CD4-positive, alpha-beta T cell (primary cell): ENCODE measurements around the gene ABCC2. TPM values are rescaled to one million over a fixed set of nuclear protein-coding genes. Genes with fewer than 3 reads are reported as not detected.

Experiments
- ATAC-seq: fragments of 200-7000 bp; cut with Tn5 transposase; one replicate; pipeline ENCODE4 v1.10.0; 2022; ENCODE audit warnings: mild to moderate bottlenecking; ENCODE audit not compliant: poor library complexity
- CTCF ChIA-PET: fragments of 350-600 bp; sonication (Branson Sonifier 250); formaldehyde crosslinking; loops from one replicate; lab custom pipeline; 2021; ENCODE audit warnings: antibody characterized with exemption, inconsistent platforms; lab: Charles Lee
- POLR2A ChIA-PET: fragments of 350-600 bp; sonication (Branson Sonifier 250); formaldehyde crosslinking; loops from one replicate; lab custom pipeline; 2021; ENCODE audit warnings: antibody characterized with exemption, inconsistent platforms; lab: Charles Lee
- DNase-seq, 14 experiments: peaks; one replicate each; pipeline ENCODE4 v3.0.0-alpha.2; 2013 to 2020; ENCODE audit warnings: mixed read lengths in 2 of 14
- H3K27ac ChIP-seq, 2 donors: one replicate each; pipeline versions ENCODE4 v1.5.1 to v1.7.0; 2013; ENCODE audit warnings: low read length in 2 of 2, low read depth in 1 of 2, mild to moderate bottlenecking in 1 of 2
- H3K27me3 ChIP-seq, 2 experiments: 1 replicate in 1 of 2; 2 replicates in 1 of 2; pipeline versions ENCODE4 v1.6.1 to v1.7.0; 2013; ENCODE audit warnings: low read length in 2 of 2, control low read depth in 1 of 2, mild to moderate bottlenecking in 1 of 2, moderate library complexity in 1 of 2; ENCODE audit not compliant: insufficient read depth in 2 of 2, control insufficient read depth in 1 of 2
- H3K36me3 ChIP-seq: one replicate; pipeline ENCODE4 v1.6.1; 2013; ENCODE audit warnings: low read length, control low read depth; ENCODE audit not compliant: insufficient read depth
- H3K4me1 ChIP-seq: one replicate; pipeline ENCODE4 v1.6.1; 2013; ENCODE audit warnings: low read length, control low read depth; ENCODE audit not compliant: insufficient read depth
- H3K4me3 ChIP-seq: one replicate; pipeline ENCODE4 v1.5.1; 2013; ENCODE audit warnings: mild to moderate bottlenecking, low read length, moderate library complexity
- H3K9me3 ChIP-seq, 2 experiments: 1 replicate in 1 of 2; 2 replicates in 1 of 2; pipeline versions ENCODE4 v1.6.1 to v1.7.0; 2013; ENCODE audit warnings: low read length in 2 of 2, mild to moderate bottlenecking in 2 of 2, control low read depth in 1 of 2, moderate library complexity in 1 of 2; ENCODE audit not compliant: control insufficient read depth in 1 of 2, insufficient read depth in 1 of 2
- H3K27ac Mint-ChIP-seq: one replicate; pipeline ENCODE4 v1.8.0; 2020; ENCODE audit warnings: mixed read lengths
- H3K27me3 Mint-ChIP-seq: one replicate; pipeline ENCODE4 v1.8.0; 2021; ENCODE audit warnings: mixed read lengths
- H3K36me3 Mint-ChIP-seq: one replicate; pipeline ENCODE4 v1.8.0; 2021; ENCODE audit warnings: low read depth, mixed read lengths
- H3K4me1 Mint-ChIP-seq: one replicate; pipeline ENCODE4 v1.8.0; 2021; ENCODE audit warnings: low read depth, mixed read lengths
- H3K4me3 Mint-ChIP-seq: one replicate; pipeline ENCODE4 v1.8.0; 2020; ENCODE audit warnings: mild to moderate bottlenecking, mixed read lengths
- H3K9me3 Mint-ChIP-seq: one replicate; pipeline ENCODE4 v1.8.0; 2020; ENCODE audit warnings: mixed read lengths
- intact Hi-C, 2 experiments: fragments of 100-400 bp; cut with DNase I in 1 of 2; cut with micrococcal nuclease in 1 of 2; formaldehyde crosslinking; loops; one replicate each; pipeline versions ENCODE4 v1.15.1 to v1.9.0; 2023 to 2025; cut with DNase I, micrococcal nuclease
- total RNA-seq, 174 experiments: library from RNA in 2 of 174; stranded (reverse) in 2 of 174; gene quantifications; one replicate each; pipeline ENCODE4 v1.2.3 and lab custom pipeline; 2021 to 2026
- TF ChIP-seq, protein P1 (sequence below): fragments of 200-600 bp; IDR thresholded peaks from one replicate; pipeline ENCODE4 v1.8.0; 2022; ENCODE audit warnings: antibody characterized with exemption, mild to moderate bottlenecking

The ABCC2 gene
- total RNA-seq, 2 experiments from 2014 or later = 3.0 to 3.4 TPM

GRCh38 chr10:99855479-99856071, 73.1 kb downstream of the ABCC2 start:
- Histone ChIP-seq H3K4me1 (no peaks in the 10 kb centered on the region), H3K4me3 (no peak overlapping the region), H3K36me3 (no peaks in the 10 kb centered on the region), H3K9me3 (no peaks in the 10 kb centered on the region), H3K27ac (no peak overlapping the region), H3K27me3 (no peaks in the 10 kb centered on the region)
- peaks cover 13% of the 10 kb centered on the region for H3K27me3 Mint-ChIP-seq
- DNase-seq (no peak), ATAC-seq (no peak)
- CTCF ChIA-PET = interaction anchor here (2.2 to 2.8 kb wide), 2 partner anchors 10 to 190 kb away, joined by 6 to 8 read pairs; no protein-coding TSS in a partner anchor
- H3K9me3 Mint-ChIP-seq = no peaks in the 10 kb centered on the region
- H3K36me3 Mint-ChIP-seq = peaks cover 9% of the 10 kb centered on the region
- H3K4me3 Mint-ChIP-seq = no peak overlapping the region
- intact Hi-C loops = no loop called here
- no peaks in the 10 kb centered on the region for H3K4me1 Mint-ChIP-seq
- TF ChIP-seq, protein P1, sequence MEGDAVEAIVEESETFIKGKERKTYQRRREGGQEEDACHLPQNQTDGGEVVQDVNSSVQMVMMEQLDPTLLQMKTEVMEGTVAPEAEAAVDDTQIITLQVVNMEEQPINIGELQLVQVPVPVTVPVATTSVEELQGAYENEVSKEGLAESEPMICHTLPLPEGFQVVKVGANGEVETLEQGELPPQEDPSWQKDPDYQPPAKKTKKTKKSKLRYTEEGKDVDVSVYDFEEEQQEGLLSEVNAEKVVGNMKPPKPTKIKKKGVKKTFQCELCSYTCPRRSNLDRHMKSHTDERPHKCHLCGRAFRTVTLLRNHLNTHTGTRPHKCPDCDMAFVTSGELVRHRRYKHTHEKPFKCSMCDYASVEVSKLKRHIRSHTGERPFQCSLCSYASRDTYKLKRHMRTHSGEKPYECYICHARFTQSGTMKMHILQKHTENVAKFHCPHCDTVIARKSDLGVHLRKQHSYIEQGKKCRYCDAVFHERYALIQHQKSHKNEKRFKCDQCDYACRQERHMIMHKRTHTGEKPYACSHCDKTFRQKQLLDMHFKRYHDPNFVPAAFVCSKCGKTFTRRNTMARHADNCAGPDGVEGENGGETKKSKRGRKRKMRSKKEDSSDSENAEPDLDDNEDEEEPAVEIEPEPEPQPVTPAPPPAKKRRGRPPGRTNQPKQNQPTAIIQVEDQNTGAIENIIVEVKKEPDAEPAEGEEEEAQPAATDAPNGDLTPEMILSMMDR = no peak
- H3K27ac Mint-ChIP-seq = no peak overlapping the region
- POLR2A ChIA-PET = no interaction called here

DNA sequence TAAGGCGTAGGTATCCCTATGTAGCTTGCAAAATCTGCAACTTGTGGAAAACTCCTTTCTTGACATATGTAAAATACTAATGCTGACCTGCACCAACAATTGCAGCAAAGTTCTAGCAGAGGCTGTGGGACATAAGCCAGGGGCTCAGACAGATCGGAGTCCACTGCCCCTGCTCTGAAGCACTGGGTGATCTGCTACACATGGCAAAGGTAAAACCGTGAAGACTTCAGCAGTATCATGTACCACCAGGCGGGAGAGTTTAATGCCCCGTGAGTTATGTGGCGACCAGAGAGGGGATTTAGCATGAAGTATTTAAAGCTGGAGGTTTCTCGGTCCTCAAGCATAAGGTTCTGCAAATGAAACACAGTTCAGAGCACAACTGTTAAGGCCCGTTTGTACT, 76.4 kb downstream of the ABCC2 start:
- ChIA-PET CTCF (interaction anchor here (0.9 to 1.5 kb wide), 2 partner anchors 13 to 151 kb away, joined by 5 to 6 read pairs; partner anchors contain the start of gene DNMBP), POLR2A (no interaction called here)
- H3K36me3 ChIP-seq = no peaks in the 10 kb centered on the region
- Mint-ChIP-seq H3K27me3 (peaks cover 34% of the 10 kb centered on the region), H3K27ac (no peak overlapping the region), H3K4me3 (no peak overlapping the region), H3K4me1 (no peaks in the 10 kb centered on the region), H3K9me3 (no peaks in the 10 kb centered on the region), H3K36me3 (no peaks in the 10 kb centered on the region)
- intact Hi-C loops = no loop called here
- H3K9me3 ChIP-seq = no peaks in the 10 kb centered on the region
- no peak overlapping the region for H3K27ac ChIP-seq
- H3K27me3 ChIP-seq = peaks cover 0 to 4% of the 10 kb centered on the region in 2 experiments
- DNase-seq = no peak
- H3K4me1 ChIP-seq = no peaks in the 10 kb centered on the region
- TF ChIP-seq, protein P1 = no peak
- H3K4me3 ChIP-seq = no peak overlapping the region
- ATAC-seq = no peak

- CTCF ChIA-PET = interaction anchor here (0.6 to 1.5 kb wide), 3 partner anchors 14 to 150 kb away, joined by 3 to 6 read pairs (median 5); partner anchors contain the start of gene DNMBP
- H3K27me3 Mint-ChIP-seq = peaks cover 41% of the 10 kb centered on the region
Observed at GRCh38 chr10:99859585-99859984, 77.1 kb downstream of the ABCC2 start.

More at GRCh38 chr10:99859585-99859984, 77.1 kb downstream of the ABCC2 start:
- ATAC-seq (no peak), DNase-seq (peak in 2 of 14 experiments; percentile 14 to 23)
- H3K9me3 Mint-ChIP-seq = no peaks in the 10 kb centered on the region
- H3K27ac Mint-ChIP-seq = no peak overlapping the region
- intact Hi-C loops = no loop called here
- peaks cover 0 to 4% of the 10 kb centered on the region in 2 experiments for H3K27me3 ChIP-seq
- H3K27ac ChIP-seq = no peak overlapping the region
- POLR2A ChIA-PET = interaction anchor here (0.9 kb wide), 1 partner anchor 11 kb away, joined by 4 read pairs; no protein-coding TSS in a partner anchor
- no peaks in the 10 kb centered on the region for H3K4me1 Mint-ChIP-seq
- no peak overlapping the region for H3K4me3 Mint-ChIP-seq
- no peaks in the 10 kb centered on the region for H3K9me3 ChIP-seq
- no peaks in the 10 kb centered on the region for H3K4me1 ChIP-seq
- no peaks in the 10 kb centered on the region for H3K36me3 ChIP-seq
- no peaks in the 10 kb centered on the region for H3K36me3 Mint-ChIP-seq
- TF ChIP-seq, protein P1 = no peak
- no peak overlapping the region for H3K4me3 ChIP-seq
